ENCODE results near the gene ERN1. TPM values are rescaled to one million over a fixed set of nuclear protein-coding genes. Genes with fewer than 3 reads are reported as not detected.
A peak's percentile ranks its signal among the peaks of the same experiment; 100 is the strongest.

The ERN1 gene
- total and polyA plus RNA-seq, 2 of the 13 experiments (the other 11 are each of a cell fraction or from before 2014, with no cell fraction given) = 6.0 to 12.7 TPM

GRCh38 chr17:64087252-64088005, 42.5 kb downstream of the ERN1 start (continued):
- TF ChIP-seq PRDM15 (CRISPR knock-in tag; IDR thresholded peaks at IDR 0.05) (no peak), ZBTB21 (CRISPR knock-in tag; IDR thresholded peaks at IDR 0.05) (no peak), THAP8 (CRISPR knock-in tag; IDR thresholded peaks at IDR 0.05; ENCODE audit: borderline replicate concordance) (no peak), MTA3 (CRISPR knock-in tag; IDR thresholded peaks at IDR 0.05) (no peak)

GRCh38 chr17:64085650-64086005, 44.3 kb downstream of the ERN1 start:
- POLR2A ChIA-PET = interaction anchor here (0.9 to 1.2 kb wide), 2 partner anchors 11 to 18 kb away, joined by 3 to 4 read pairs; no protein-coding TSS in a partner anchor
- Histone ChIP-seq H3K4me1 (ENCODE audit: insufficient read depth, low read length) (peaks cover 72% of the 10 kb centered on the region), H3K27ac (ENCODE audit: extremely low read length, insufficient read depth, low read length) (peak overlapping the region; percentile 5), H3K36me3 (replicated peaks in 1 of 2; ENCODE audit: control insufficient read depth in 1 of 2, insufficient read depth in 2 of 2, low read length in 2 of 2) (no peaks in the 10 kb centered on the region; a peak in 1 of 5 replicates), H3K9me3 (ENCODE audit: low read length) (no peaks in the 10 kb centered on the region), H3K4me2 (ENCODE audit: low read depth, low read length) (no peak overlapping the region), H4K20me1 (ENCODE audit: insufficient read depth, low read length) (no peaks in the 10 kb centered on the region), H3K27me3 (ENCODE audit: control insufficient read depth in 1 of 2, insufficient read depth in 2 of 2, low read length in 2 of 2) (no peaks in the 10 kb centered on the region), H3K79me2 (ENCODE audit: insufficient read depth, low read length) (peaks cover 4% of the 10 kb centered on the region), H3K4me3 (replicated peaks in 1 of 3; ENCODE audit: insufficient read depth in 1 of 3, low read depth in 2 of 3, low read length in 3 of 3) (no peak overlapping the region), H2AFZ (ENCODE audit: low read length) (no peak overlapping the region), H3K9ac (ENCODE audit: insufficient read depth, low read depth, low read length) (no peak overlapping the region)
- CTCF ChIA-PET (ENCODE audit: low intra/inter-chr PET ratio, low total read pairs) = no interaction called here
- WGBS (ENCODE audit: low lambda C conversion rate) = 94% methylated on average over 2 of the region's 2 CpGs
- FAIRE-seq (no peak), DNase-seq (ENCODE audit: low spot score) (no peak), ATAC-seq (no peak)
- intact Hi-C loops (cut with micrococcal nuclease; ENCODE audit: unreplicated experiment) = no loop called here
- in situ Hi-C loops (cut with HindIII; ENCODE audit: extremely low pct_ligation_motif_present, low pct_unique_long_range_greater_than_20kb) = no loop called here
- no TSS peak for BruUV-seq (replicated peaks)
- TF ChIP-seq ZSCAN22 (CRISPR knock-in tag; IDR thresholded peaks at IDR 0.05) (no peak), NFYB (CRISPR knock-in tag; IDR thresholded peaks at IDR 0.05) (no peak), HNRNPH1 (optimal IDR thresholded peaks at IDR 0.05; ENCODE audit: low read depth, low read length) (no peak), ZC3H4 (CRISPR knock-in tag; IDR thresholded peaks at IDR 0.05; ENCODE audit: borderline replicate concordance) (no peak), ZBTB7B (CRISPR knock-in tag; IDR thresholded peaks at IDR 0.05) (no peak), ZNF430 (CRISPR knock-in tag; IDR thresholded peaks at IDR 0.05) (no peak), TRAFD1 (CRISPR knock-in tag; IDR thresholded peaks at IDR 0.05; ENCODE audit: borderline replicate concordance) (no peak), IKZF4 (CRISPR knock-in tag; IDR thresholded peaks at IDR 0.05; ENCODE audit: borderline replicate concordance, low read depth, not compliant biosample characterization) (no peak), ZBTB38 (CRISPR knock-in tag; IDR thresholded peaks at IDR 0.05) (no peak)

All from HepG2 (cell line).